HEK293 (cell line): ENCODE measurements around the gene GDPD3.

Experiments
- BCL11B ChIP-seq: fragments of 450-650 bp; formaldehyde crosslinking; IDR thresholded peaks from 2 replicates; pipeline ENCODE4 v1.5.1; 2016; ENCODE audit warnings: low read depth, missing biosample characterization, missing genetic modification characterization
- GLIS1 ChIP-seq: fragments of 450-650 bp; formaldehyde crosslinking; IDR thresholded peaks from 2 replicates; pipeline ENCODE4 v1.5.1; 2016; ENCODE audit warnings: missing biosample characterization, missing genetic modification characterization
- KLF1 ChIP-seq: fragments of 450-650 bp; formaldehyde crosslinking; IDR thresholded peaks from 2 replicates; pipeline ENCODE4 v1.5.1; 2016; ENCODE audit warnings: missing biosample characterization, missing genetic modification characterization
- PRDM6 ChIP-seq: fragments of 450-650 bp; formaldehyde crosslinking; IDR thresholded peaks from 2 replicates; pipeline ENCODE4 v1.5.1; 2017; ENCODE audit warnings: missing biosample characterization, missing genetic modification characterization
- RBAK ChIP-seq: fragments of 450-650 bp; formaldehyde crosslinking; IDR thresholded peaks from 2 replicates; pipeline ENCODE4 v1.5.1; 2016; ENCODE audit warnings: missing biosample characterization, missing genetic modification characterization
- WT1 ChIP-seq: fragments of 450-650 bp; formaldehyde crosslinking; IDR thresholded peaks from 2 replicates; pipeline ENCODE4 v1.5.1; 2016; ENCODE audit warnings: missing biosample characterization, missing genetic modification characterization
- YY1 ChIP-seq: fragments of 450-650 bp; formaldehyde crosslinking; IDR thresholded peaks from 2 replicates; pipeline ENCODE4 v1.5.1; 2018; ENCODE audit warnings: missing biosample characterization, missing genetic modification characterization
- ZBTB11 ChIP-seq: fragments of 450-650 bp; formaldehyde crosslinking; conservative IDR thresholded peaks from 2 replicates; pipeline ENCODE4 v1.5.1; 2016; ENCODE audit warnings: low read depth, missing biosample characterization, missing genetic modification characterization
- ZBTB44 ChIP-seq: fragments of 450-650 bp; IDR thresholded peaks from 2 replicates; pipeline ENCODE4 v1.5.1; 2018; ENCODE audit warnings: missing biosample characterization, mild to moderate bottlenecking, missing genetic modification characterization
- ZBTB48 ChIP-seq: fragments of 450-650 bp; formaldehyde crosslinking; IDR thresholded peaks from 2 replicates; pipeline ENCODE4 v1.5.1; 2016; ENCODE audit warnings: missing biosample characterization, missing genetic modification characterization
- ZFP37 ChIP-seq: fragments of 450-650 bp; formaldehyde crosslinking; IDR thresholded peaks from 2 replicates; pipeline ENCODE4 v1.5.1; 2016; ENCODE audit warnings: missing biosample characterization, missing genetic modification characterization
- ZNF114 ChIP-seq: fragments of 450-650 bp; formaldehyde crosslinking; IDR thresholded peaks from 2 replicates; pipeline ENCODE4 v1.5.0; 2017; ENCODE audit warnings: missing biosample characterization, missing genetic modification characterization
- ZNF146 ChIP-seq: fragments of 450-650 bp; formaldehyde crosslinking; IDR thresholded peaks from 2 replicates; pipeline ENCODE4 v1.5.1; 2016; ENCODE audit warnings: missing biosample characterization, missing genetic modification characterization
- ZNF148 ChIP-seq: fragments of 450-650 bp; formaldehyde crosslinking; IDR thresholded peaks from 2 replicates; pipeline ENCODE4 v1.5.0; 2017; ENCODE audit warnings: missing biosample characterization, missing genetic modification characterization, borderline replicate concordance
- ZNF266 ChIP-seq: fragments of 450-650 bp; formaldehyde crosslinking; IDR thresholded peaks from 2 replicates; pipeline ENCODE4 v1.5.1; 2016; ENCODE audit warnings: missing biosample characterization, missing genetic modification characterization, low read depth
- ZNF292 ChIP-seq: fragments of 450-650 bp; formaldehyde crosslinking; IDR thresholded peaks from 2 replicates; pipeline ENCODE4 v1.5.1; 2016; ENCODE audit warnings: low read depth, missing biosample characterization, missing genetic modification characterization, borderline replicate concordance
- ZNF311 ChIP-seq: fragments of 450-650 bp; formaldehyde crosslinking; IDR thresholded peaks from 2 replicates; pipeline ENCODE4 v1.5.1; 2017; ENCODE audit warnings: missing biosample characterization, missing genetic modification characterization, borderline replicate concordance
- ZNF394 ChIP-seq: fragments of 450-650 bp; formaldehyde crosslinking; IDR thresholded peaks from 2 replicates; pipeline ENCODE4 v1.5.1; 2016; ENCODE audit warnings: missing biosample characterization, missing genetic modification characterization, mild to moderate bottlenecking, moderate library complexity, borderline replicate concordance
- ZNF398 ChIP-seq: fragments of 450-650 bp; formaldehyde crosslinking; IDR thresholded peaks from 2 replicates; pipeline ENCODE4 v1.5.1; 2017; ENCODE audit warnings: missing biosample characterization, missing genetic modification characterization
- ZNF426 ChIP-seq: fragments of 450-650 bp; formaldehyde crosslinking; IDR thresholded peaks from 2 replicates; pipeline ENCODE4 v1.5.1; 2017; ENCODE audit warnings: missing biosample characterization, missing genetic modification characterization, mild to moderate bottlenecking, inconsistent platforms, moderate library complexity
- ZNF529 ChIP-seq: fragments of 450-650 bp; formaldehyde crosslinking; IDR thresholded peaks from 2 replicates; pipeline ENCODE4 v1.5.1; 2017; ENCODE audit warnings: missing genetic modification characterization, missing biosample characterization; ENCODE audit not compliant: insufficient replicate concordance
- ZNF560 ChIP-seq: fragments of 450-650 bp; formaldehyde crosslinking; IDR thresholded peaks from 2 replicates; pipeline ENCODE4 v1.5.1; 2017; ENCODE audit warnings: missing biosample characterization, missing genetic modification characterization, borderline replicate concordance
- ZNF585B ChIP-seq: fragments of 450-650 bp; formaldehyde crosslinking; IDR thresholded peaks from 2 replicates; pipeline ENCODE4 v1.5.1; 2016; ENCODE audit warnings: missing biosample characterization, missing genetic modification characterization
- ZNF600 ChIP-seq: fragments of 450-650 bp; formaldehyde crosslinking; IDR thresholded peaks from 2 replicates; pipeline ENCODE4 v1.5.1; 2016; ENCODE audit warnings: missing biosample characterization, missing genetic modification characterization
- ZNF677 ChIP-seq: fragments of 450-650 bp; IDR thresholded peaks from 2 replicates; pipeline ENCODE4 v1.5.0; 2018; ENCODE audit warnings: missing biosample characterization, mild to moderate bottlenecking, missing genetic modification characterization, moderate library complexity
- ZNF701 ChIP-seq: fragments of 450-650 bp; formaldehyde crosslinking; IDR thresholded peaks from 2 replicates; pipeline ENCODE4 v1.5.1; 2016; ENCODE audit warnings: missing biosample characterization, missing genetic modification characterization
- TF ChIP-seq, protein P1 (sequence below): IDR thresholded peaks from 2 replicates; pipeline ENCODE4 v1.6.1; 2011; ENCODE audit warnings: mild to moderate bottlenecking, low read depth, low read length, borderline replicate concordance

Gene GDPD3

DNA sequence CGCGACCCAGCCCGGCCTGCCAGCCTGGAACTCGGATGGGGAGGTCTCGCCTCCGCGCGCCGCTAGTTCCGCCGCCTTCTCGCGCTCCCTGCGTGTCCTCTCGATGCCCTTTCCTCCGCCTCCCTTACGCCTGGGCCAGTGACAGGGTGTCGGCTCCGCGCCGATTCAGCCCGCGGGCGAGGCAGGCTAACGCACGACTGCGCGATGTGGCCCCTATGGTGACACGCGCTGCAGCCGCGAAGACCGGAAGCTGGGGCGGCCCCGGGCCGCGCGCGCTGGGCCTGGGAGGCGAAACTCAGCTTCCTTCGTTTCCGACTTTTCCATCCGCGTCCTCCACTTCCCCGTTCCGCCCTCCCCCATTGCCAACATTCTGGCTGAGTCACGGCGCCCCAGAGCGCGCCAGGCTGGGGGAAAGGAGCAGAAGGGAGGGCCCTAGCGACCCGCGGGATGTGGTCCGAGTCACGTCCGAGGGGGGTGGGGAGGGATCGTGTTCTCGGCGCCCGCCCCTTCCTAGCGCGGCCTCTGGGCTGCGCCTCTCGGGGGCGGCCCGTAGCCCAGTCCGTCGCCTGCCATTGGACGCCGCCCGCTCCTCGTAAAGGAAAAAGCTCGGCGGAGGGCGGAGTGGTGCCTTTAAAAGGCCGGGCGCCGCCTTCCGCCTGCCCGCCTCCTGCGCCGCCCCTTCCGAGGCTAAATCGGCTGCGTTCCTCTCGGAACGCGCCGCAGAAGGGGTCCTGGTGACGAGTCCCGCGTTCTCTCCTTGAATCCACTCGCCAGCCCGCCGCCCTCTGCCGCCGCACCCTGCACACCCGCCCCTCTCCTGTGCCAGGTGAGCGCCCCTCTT is 48.0 kb downstream of the GDPD3 start, which contains the start of gene ALDOA (continued):
- TF ChIP-seq PRDM6 (tag by site-specific recombination) (no peak; the same call in 1 of the 2 replicates), GLIS1 (tag by site-specific recombination) (peak; percentile 77), YY1 (peak; percentile 62; the same call in 1 of the 2 replicates), ZBTB11 (peak; percentile 94), BCL11B (tag by site-specific recombination) (peak; percentile 97), ZNF292 (tag by site-specific recombination) (no peak), ZNF266 (tag by site-specific recombination) (no peak), ZNF560 (no peak), ZBTB48 (tag by site-specific recombination) (peak; percentile 64; the same call in 1 of the 2 replicates), ZNF394 (tag by site-specific recombination) (peak; percentile 66; the same call in 1 of the 2 replicates), ZNF426 (tag by site-specific recombination) (no peak), ZNF529 (tag by site-specific recombination) (no peak), ZNF585B (no peak), KLF1 (tag by site-specific recombination) (peak; percentile 88), ZFP37 (no peak), ZNF600 (tag by site-specific recombination) (peak; percentile 98), ZNF398 (tag by site-specific recombination) (peak; percentile 98), ZNF146 (tag by site-specific recombination) (peak; percentile 78), ZBTB44 (tag by site-specific recombination) (no peak), RBAK (no peak), ZNF311 (tag by site-specific recombination) (no peak), ZNF114 (tag by site-specific recombination) (no peak), ZNF148 (tag by site-specific recombination) (no peak), WT1 (tag by site-specific recombination) (peak; percentile 89), ZNF677 (tag by site-specific recombination) (no peak), ZNF701 (tag by site-specific recombination) (no peak)
- TF ChIP-seq, protein P1, sequence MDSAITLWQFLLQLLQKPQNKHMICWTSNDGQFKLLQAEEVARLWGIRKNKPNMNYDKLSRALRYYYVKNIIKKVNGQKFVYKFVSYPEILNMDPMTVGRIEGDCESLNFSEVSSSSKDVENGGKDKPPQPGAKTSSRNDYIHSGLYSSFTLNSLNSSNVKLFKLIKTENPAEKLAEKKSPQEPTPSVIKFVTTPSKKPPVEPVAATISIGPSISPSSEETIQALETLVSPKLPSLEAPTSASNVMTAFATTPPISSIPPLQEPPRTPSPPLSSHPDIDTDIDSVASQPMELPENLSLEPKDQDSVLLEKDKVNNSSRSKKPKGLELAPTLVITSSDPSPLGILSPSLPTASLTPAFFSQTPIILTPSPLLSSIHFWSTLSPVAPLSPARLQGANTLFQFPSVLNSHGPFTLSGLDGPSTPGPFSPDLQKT = peak; percentile 81; the same call in 1 of the 2 replicates
